Sigmoid colon (tissue), 7 donors: ENCODE data around the gene LAPTM5. TPM values are rescaled to one million over a fixed set of nuclear protein-coding genes. Genes with fewer than 3 reads are reported as not detected.
A peak's percentile ranks its signal among the peaks of the same experiment; 100 is the strongest.

Experiments
- DNase-seq: peaks from one replicate; pipeline ENCODE4 v3.0.0-alpha.2; 2019
- H3K27ac ChIP-seq, 4 donors: fragments of 200-600 bp; sonication (generic); one replicate each; pipeline ENCODE4 v1.5.1; 2016 to 2019; ENCODE audit warnings: mild to moderate bottlenecking in 1 of 4
- H3K27me3 ChIP-seq, 3 donors: fragments of 200-600 bp; sonication (generic); one replicate each; pipeline ENCODE4 v1.5.1; 2019; ENCODE audit warnings: mild to moderate bottlenecking in 1 of 3
- H3K36me3 ChIP-seq, 4 donors: fragments of 200-600 bp; sonication (generic); one replicate each; pipeline ENCODE4 v1.5.1; 2016 to 2019
- H3K4me1 ChIP-seq, 4 donors: fragments of 200-600 bp; sonication (generic); one replicate each; pipeline ENCODE4 v1.5.1; 2017 to 2019
- H3K4me3 ChIP-seq, 4 donors: fragments of 200-600 bp; sonication (generic); one replicate each; pipeline ENCODE4 v1.5.1; 2017 to 2019; ENCODE audit warnings: mild to moderate bottlenecking in 2 of 4, moderate library complexity in 1 of 4
- H3K9me3 ChIP-seq, 4 donors: fragments of 200-600 bp in 3 of 4; sonication (generic) in 3 of 4; one replicate each; pipeline versions ENCODE4 v1.5.1 to v1.6.1; 2013 to 2019
- EP300 ChIP-seq, 4 donors: sonication (generic); formaldehyde crosslinking; IDR thresholded peaks; one replicate each; pipeline ENCODE4 v1.6.1; 2017; ENCODE audit warnings: antibody characterized with exemption in 4 of 4
- POLR2A ChIP-seq, 2 donors: fragments of 450-650 bp; IDR thresholded peaks; one replicate each; pipeline ENCODE4 v1.6.1; 2016; ENCODE audit warnings: antibody characterized with exemption in 2 of 2, mild to moderate bottlenecking in 2 of 2, moderate library complexity in 2 of 2
- POLR2AphosphoS5 ChIP-seq, 4 donors: sonication (generic); formaldehyde crosslinking; IDR thresholded peaks; one replicate each; pipeline ENCODE4 v1.6.1; 2017; ENCODE audit warnings: antibody characterized with exemption in 4 of 4
- WGBS, 2 donors: extraction: QIAGEN DNeasy Blood & Tissue Kit; methylation state at CpG; one replicate each; pipeline ENCODE4 v1.1.7; 2013; 5-methylcytosine and 5-hydroxymethylcytosine counted together
- intact Hi-C: fragments of 100-400 bp; cut with DNase I; formaldehyde crosslinking; loops from one replicate; pipeline ENCODE4 v1.15.1; 2023
- polyA plus RNA-seq, 3 donors: library from polyadenylated mRNA; stranded (reverse); fragments of 200-250 nt; gene quantifications; one replicate each; pipeline ENCODE4 v1.2.3, GENCODE V29; 2013
- total RNA-seq, 4 donors: library from RNA; depleted of rRNA; stranded (reverse); fragments of >200 nt; gene quantifications; one replicate each; pipeline ENCODE4 v1.1.0, GENCODE V29; 2016
- TF ChIP-seq, protein P1 (sequence below), 4 experiments: fragments of 450-650 bp in 3 of 4; fragments of 200-600 bp in 1 of 4; IDR thresholded peaks; one replicate each; pipeline ENCODE4 v1.5.1; 2016 to 2019; ENCODE audit warnings: antibody characterized with exemption in 4 of 4, mild to moderate bottlenecking in 3 of 4, moderate library complexity in 2 of 4
- donor health status: healthy with polysubstance abuse.
- donor health status: Bipolar disorder and iron deficiency.
- donor health status: healthy.

LAPTM5 gene
- total and polyA plus RNA-seq, 7 donors = 30.2 to 219 (median 47.4) TPM

DNA sequence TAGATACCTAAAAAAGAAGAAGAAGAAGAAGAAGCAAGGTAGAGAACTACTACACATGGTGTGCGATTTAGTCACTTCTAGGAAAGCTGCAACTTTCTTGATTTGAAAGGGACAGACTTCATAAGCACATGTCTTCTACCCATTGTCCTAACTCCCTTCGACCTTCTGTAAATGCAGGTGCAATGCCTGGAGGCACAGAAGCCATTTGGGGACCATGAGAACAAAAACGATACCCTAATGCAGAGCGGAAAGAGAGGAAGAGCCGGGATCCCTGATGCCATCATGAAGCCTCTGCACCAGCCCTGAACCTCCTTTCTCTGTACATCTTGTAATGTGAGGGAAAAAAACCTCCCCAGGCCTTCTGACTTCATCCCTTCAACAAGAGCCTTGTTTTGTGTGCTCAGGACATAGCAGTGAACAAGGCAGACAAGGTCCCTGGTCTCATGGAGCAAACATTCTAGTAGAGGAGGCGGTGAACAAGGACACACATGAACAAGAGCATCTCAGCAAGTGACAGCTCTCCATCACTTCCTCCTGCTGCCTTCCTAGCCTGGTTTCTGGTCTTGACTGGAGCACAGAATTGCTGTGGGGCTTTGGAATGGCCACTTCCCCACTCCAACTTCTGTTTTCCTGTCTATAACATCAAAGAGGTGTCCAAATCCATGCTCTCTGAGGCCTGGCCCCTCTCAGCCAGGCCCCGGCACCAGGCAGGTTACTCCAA, 5.5 kb upstream of the LAPTM5 start:
- no peak for DNase-seq

DNA sequence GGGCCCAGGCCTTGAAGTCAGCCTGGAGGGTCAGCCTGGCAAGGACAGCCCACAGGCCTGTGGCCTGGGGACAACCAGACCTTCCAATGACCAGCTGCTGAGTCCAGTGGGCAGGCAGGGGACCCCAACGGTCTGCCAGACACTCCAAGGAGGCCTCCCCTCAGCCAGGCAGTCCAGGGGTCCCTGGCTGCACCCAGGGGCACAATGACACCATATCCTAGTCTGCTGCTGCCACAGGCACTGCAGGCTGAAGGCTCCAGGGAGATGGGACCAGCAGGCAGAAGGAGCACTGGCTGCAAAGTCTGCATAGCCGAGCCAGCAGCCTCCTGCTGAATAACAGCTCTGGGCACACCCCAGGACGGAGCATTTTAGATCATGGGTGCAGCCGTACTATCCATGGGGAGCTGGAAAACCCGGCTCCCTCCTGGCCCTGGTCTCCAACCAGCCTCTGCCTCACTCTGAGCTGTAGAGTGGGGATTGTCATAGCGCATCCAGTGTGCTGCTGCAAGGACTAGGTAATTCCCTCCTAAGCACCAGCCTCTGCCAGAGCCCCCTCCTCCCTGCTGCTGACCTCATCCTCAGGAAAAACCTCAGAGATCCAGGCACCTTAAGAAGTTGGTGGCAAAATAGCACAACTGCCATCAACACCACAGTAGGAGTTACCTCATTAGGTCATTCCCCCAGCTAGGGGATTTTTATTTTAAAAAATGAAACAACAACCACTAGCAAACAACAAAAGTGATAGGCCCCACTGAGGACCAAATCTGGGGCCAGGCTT, 4.8 kb upstream of the LAPTM5 start:
- intact Hi-C loops = no loop called here
- no peak for TF ChIP-seq POLR2A (IDR thresholded peaks at IDR 0.05)
- TF ChIP-seq, protein P1, sequence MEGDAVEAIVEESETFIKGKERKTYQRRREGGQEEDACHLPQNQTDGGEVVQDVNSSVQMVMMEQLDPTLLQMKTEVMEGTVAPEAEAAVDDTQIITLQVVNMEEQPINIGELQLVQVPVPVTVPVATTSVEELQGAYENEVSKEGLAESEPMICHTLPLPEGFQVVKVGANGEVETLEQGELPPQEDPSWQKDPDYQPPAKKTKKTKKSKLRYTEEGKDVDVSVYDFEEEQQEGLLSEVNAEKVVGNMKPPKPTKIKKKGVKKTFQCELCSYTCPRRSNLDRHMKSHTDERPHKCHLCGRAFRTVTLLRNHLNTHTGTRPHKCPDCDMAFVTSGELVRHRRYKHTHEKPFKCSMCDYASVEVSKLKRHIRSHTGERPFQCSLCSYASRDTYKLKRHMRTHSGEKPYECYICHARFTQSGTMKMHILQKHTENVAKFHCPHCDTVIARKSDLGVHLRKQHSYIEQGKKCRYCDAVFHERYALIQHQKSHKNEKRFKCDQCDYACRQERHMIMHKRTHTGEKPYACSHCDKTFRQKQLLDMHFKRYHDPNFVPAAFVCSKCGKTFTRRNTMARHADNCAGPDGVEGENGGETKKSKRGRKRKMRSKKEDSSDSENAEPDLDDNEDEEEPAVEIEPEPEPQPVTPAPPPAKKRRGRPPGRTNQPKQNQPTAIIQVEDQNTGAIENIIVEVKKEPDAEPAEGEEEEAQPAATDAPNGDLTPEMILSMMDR (IDR thresholded peaks at IDR 0.05) = no peak
- TF ChIP-seq EP300 (IDR thresholded peaks at IDR 0.05) = no peak
- TF ChIP-seq POLR2AphosphoS5 (IDR thresholded peaks at IDR 0.05) = no peak
- WGBS, 2 donors = 81% methylated on average over 6 of the region's 6 CpGs
- no peaks in the 10 kb centered on the region for H3K27me3 ChIP-seq
- DNase-seq = no peak
- H3K4me3 ChIP-seq = no peak overlapping the region
- no peaks in the 10 kb centered on the region for H3K9me3 ChIP-seq
- H3K36me3 ChIP-seq = no peaks in the 10 kb centered on the region
- peaks cover 0 to 51% (median 36%) of the 10 kb centered on the region in 4 donors for H3K4me1 ChIP-seq
- H3K27ac ChIP-seq = peak overlapping the region in 2 of 4 donors; percentile 76 to 77

More for the DNA sequence above, 5.5 kb upstream of the LAPTM5 start:
- Histone ChIP-seq H3K9me3 (no peaks in the 10 kb centered on the region), H3K27me3 (no peaks in the 10 kb centered on the region), H3K27ac (peak overlapping the region in 3 of 4 donors; percentile 69 to 77 (median 76)), H3K36me3 (no peaks in the 10 kb centered on the region), H3K4me1 (peaks cover 0 to 51% (median 36%) of the 10 kb centered on the region in 4 donors), H3K4me3 (no peak overlapping the region)
- no peak for TF ChIP-seq EP300 (IDR thresholded peaks at IDR 0.05)
- intact Hi-C loops = no loop called here
- WGBS, 2 donors = 84 to 94% methylated on average over 7 of the region's 7 CpGs

DNA sequence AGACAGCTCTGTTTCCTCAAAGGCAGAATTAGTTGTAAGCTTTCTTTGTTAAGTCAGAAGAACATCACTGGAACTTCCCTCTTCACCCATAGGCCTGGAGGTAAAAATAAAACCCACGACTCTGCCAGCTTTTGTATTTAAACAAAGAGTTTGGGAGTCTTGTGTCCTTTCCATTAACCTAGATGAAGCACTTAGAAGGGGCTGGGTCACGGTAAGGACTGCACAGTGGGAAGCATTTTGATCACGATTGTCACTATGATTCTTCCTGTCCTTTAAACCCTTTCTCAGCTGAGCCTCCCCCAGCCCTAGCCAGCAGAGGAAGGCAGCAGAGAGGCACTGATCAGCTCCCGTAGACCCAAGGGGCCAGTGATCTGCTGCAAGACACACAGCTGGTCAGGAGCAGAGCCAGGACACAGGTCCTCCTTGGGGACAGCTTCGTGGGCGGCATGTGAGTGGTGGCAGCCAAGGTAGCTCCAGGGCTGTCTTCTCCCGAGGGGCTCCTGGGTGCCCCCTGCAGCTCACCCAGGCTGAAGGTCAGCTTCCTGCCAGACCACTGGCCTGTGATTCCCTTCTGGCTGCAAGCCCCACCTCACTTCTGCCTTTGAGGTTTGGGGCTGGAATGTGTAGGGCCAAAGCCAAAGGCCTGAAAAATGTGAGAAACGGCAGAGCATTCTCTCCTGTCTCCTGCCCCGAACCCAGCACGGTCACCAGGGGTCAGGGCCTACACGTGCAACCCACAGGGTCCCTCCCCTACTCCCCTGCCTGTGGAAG, 4.0 kb upstream of the LAPTM5 start:
- Histone ChIP-seq H3K27me3 (no peaks in the 10 kb centered on the region), H3K4me3 (no peak overlapping the region), H3K36me3 (no peaks in the 10 kb centered on the region), H3K4me1 (peaks cover 0 to 51% (median 36%) of the 10 kb centered on the region in 4 donors), H3K9me3 (no peaks in the 10 kb centered on the region), H3K27ac (peak overlapping the region in 3 of 4 donors; percentile 18 to 77 (median 76))
- whole genome bisulfite sequencing, 2 donors = 58 to 76% methylated on average over 11 of the region's 11 CpGs
- no peak for TF ChIP-seq POLR2AphosphoS5 (IDR thresholded peaks at IDR 0.05)
- TF ChIP-seq EP300 (IDR thresholded peaks at IDR 0.05) = no peak
- no peak for TF ChIP-seq POLR2A (IDR thresholded peaks at IDR 0.05)
- TF ChIP-seq, protein P1 (IDR thresholded peaks at IDR 0.05) = no peak
- DNase-seq = no peak
- intact Hi-C loops = no loop called here

DNA sequence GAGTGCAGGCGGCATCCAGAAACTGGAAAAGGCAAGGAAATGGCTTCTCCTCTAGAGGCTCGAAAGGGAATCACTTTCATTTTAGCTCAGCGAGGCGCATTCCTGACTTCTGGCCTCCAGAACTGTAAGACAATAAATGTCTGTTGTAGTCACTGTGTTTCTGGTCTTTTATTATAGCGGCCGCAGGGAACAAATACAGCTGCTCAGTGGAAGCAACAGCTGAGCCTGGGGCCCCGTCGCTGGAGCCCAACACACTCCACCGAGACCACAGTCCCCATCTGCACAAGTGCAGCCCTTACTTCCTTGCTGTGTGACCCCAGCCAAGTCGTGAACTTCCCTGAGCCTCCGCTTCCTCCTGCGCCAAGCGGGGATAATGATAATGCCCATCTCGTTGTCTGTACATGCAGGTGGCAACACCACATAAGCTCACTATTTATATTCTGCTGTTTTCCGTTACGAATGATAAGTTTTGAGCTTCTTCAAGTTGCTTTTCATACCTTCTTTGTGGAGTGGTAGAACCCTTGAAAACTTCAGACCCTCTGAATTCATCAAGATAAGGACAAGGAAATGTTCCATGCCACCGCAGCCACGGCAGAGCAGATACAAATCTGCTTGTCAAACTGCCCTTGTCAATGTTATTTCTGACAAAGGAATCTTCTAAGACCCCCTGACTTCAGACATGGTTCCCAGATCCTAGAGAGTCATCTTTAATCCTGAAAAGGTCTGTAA, 3.2 kb upstream of the LAPTM5 start:
- peaks cover 0 to 48% (median 36%) of the 10 kb centered on the region in 4 donors for H3K4me1 ChIP-seq
- TF ChIP-seq EP300 (IDR thresholded peaks at IDR 0.05) (no peak), POLR2AphosphoS5 (IDR thresholded peaks at IDR 0.05) (no peak), POLR2A (IDR thresholded peaks at IDR 0.05) (no peak)
- TF ChIP-seq, protein P1 (IDR thresholded peaks at IDR 0.05) = no peak
- no peaks in the 10 kb centered on the region for H3K36me3 ChIP-seq
- no peaks in the 10 kb centered on the region for H3K27me3 ChIP-seq
- 43 to 44% methylated on average over 18 of the region's 18 CpGs for WGBS, 2 donors
- H3K27ac ChIP-seq = peak overlapping the region in 3 of 4 donors; percentile 18 to 77 (median 76)
- intact Hi-C loops = no loop called here
- no peaks in the 10 kb centered on the region for H3K9me3 ChIP-seq
- no peak overlapping the region for H3K4me3 ChIP-seq
- no peak for DNase-seq
